ENCODE results near the gene TSACC.

TSACC gene

GRCh38 chr1:156376958-156377919 is 38.9 kb downstream of the TSACC start:
- no peak for DNase-seq

- DNase-seq, result no peak
Measured at GRCh38 chr1:156378557-156378956, 40.2 kb downstream of the TSACC start.

- no peak for DNase-seq
Measured at GRCh38 chr1:156379420-156380165, 41.3 kb downstream of the TSACC start.

DNA sequence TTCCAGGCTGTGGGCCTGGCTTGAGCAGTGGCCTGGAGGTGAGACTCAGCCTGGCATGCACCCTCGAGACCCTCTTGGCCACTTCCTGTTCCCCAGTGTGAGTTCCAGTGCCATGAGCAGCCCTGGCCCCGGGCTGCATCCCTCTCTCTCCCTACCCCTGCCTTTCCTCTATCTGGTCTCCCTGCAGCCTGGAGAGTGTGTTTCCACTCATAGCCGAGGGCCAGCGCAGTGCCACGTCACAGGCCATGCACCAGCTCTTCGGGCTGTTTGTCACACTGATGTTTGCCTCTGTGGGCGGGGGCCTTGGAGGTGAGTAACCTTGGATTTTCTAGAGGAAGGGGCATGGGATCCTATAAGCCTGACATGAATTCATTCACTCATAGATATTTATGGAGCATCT is 44.2 kb downstream of the TSACC start:
- no peak for DNase-seq

- peak; percentile 50 for DNase-seq
Measured at GRCh38 chr1:156383023-156383422, 44.7 kb downstream of the TSACC start.

DNA sequence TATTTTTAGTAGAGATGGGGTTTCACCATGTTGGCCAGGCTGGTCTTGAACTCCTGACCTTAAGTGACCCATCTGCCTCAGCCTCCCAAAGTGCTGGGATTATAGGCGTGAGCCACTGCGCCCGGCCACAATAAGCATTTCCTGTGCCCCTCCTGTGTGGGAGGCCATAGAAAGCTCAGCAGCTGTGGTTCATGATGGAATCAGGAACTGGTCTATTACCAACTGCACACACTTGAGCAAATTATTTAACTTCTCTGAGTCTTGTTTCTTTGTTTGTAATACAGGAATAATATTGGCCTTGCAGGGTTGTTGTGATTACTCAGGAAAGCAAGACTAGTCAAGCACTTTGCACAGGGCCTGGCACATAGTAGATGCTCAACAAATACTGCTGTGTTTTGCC is 45.7 kb downstream of the TSACC start:
- no peak for DNase-seq

GRCh38 chr1:156384658-156385057 is 46.3 kb downstream of the TSACC start:
- no peak for DNase-seq

DNA sequence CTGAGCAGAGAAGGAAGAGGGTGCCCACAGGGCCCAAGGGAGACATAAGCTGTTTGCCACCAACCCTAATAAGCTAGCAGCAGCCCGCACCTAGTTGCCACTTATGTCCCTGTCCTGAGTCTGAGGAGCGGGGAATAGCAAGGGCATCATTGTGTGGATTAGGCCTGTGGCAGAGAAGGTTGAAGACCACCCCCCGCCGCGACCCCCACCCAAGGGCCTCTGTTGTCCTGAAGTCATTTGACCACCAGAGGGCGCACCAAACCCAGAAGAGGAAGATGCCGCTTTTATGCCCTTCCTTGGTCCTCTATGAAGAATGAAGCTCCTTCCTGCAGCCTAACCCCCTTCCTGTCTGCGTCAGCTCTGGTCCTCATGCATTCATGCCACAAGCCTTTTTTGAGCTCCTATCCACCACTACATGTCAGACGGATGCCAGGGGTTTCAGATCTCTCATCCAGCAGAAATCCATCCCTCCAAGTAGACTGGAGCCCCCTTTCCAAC is 47.3 kb downstream of the TSACC start:
- DNase-seq, result peak; percentile 75

DNA sequence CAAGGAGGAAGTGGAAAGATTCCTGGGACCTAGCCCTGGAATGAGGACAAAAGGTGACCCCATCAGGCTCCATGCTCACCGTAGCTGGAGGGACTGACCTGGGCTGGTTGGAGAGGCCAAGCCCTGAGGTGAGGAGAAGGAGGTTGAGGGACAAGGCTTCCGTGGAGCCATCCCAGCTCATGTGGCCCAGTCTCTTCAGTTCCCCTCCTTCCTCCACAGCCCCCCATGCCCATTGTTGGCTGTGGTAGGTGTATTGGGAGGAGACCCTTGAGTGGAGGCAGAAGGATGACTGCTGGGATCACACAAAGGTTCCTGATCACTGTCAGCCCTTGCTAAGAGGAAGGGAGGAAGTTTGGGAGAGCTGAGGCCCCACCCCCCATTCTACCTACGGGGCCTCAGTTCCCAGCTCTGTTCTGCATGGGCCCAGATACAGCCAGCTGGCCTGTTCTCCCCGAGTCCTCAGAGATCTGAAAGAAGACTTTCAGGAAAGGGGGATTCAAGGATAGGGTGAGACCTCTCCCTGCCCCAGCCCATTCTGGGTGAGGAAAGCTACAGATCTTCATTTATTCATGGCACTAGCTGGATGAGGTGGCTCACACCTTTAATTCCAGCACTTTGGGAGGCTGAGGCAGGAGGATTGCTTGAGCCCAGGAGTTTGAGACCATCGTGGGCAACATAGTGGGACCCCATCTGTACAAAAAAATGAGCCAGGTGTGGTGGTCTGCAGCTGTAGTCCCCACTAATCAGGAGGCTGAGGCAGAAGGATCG is 48.0 kb downstream of the TSACC start:
- no peak for DNase-seq

- no peak for DNase-seq
Measured at GRCh38 chr1:156386949-156387869, 48.9 kb downstream of the TSACC start.

- no peak for DNase-seq
Measured at GRCh38 chr1:156387870-156388173, 49.5 kb downstream of the TSACC start.

- DNase-seq, result no peak
Measured at GRCh38 chr1:156388174-156389137, 50.1 kb downstream of the TSACC start.

GRCh38 chr1:156389311-156389710 is 51.0 kb downstream of the TSACC start:
- no peak for DNase-seq

DNA sequence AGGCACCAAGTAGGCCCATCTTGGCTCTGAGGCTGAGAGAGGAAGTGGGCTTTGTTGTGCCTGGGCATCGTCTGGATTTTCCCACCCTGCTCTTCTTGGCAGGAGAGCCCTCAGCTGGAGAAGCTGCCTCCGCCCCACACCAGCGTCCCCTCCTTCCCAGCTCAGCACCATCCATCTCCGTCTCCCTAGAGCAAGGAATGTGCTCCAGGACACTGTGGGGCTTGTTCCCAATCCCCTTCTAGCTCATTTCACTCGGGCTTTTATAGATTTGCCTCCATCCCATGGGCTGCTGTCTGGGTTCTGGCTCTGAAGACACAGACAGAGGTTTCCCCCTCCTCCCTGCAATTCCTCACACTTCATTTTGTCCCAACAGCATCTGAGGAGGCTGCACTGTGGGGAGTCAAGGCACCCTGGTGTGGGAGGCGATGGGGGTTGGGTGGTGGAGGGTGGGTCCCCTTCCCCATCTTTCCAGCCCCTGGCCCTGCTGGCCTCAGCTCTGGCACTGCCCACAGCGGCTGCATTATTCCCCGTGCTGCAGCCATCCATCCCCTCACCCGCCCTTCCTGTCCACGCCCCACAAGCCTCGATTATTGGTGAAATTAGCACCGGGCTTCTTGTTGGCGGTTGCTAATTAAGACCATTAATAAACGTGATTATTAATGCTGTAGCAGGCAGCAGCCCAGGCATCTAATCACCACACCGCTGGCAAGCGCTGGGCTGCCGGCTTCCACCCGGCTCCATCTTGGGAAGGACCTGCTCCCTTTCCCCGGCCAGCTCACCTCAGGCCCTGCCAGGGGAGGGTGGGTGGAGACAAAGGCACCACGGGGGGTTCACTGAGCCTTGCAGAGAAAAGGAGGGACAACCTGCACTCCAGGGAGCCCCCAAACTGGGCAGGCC is 52.4 kb downstream of the TSACC start:
- no peak for DNase-seq

- DNase-seq, result no peak
Measured at GRCh38 chr1:156391366-156391677, 53.0 kb downstream of the TSACC start.

GRCh38 chr1:156391701-156392100 is 53.4 kb downstream of the TSACC start:
- DNase-seq, result no peak

DNA sequence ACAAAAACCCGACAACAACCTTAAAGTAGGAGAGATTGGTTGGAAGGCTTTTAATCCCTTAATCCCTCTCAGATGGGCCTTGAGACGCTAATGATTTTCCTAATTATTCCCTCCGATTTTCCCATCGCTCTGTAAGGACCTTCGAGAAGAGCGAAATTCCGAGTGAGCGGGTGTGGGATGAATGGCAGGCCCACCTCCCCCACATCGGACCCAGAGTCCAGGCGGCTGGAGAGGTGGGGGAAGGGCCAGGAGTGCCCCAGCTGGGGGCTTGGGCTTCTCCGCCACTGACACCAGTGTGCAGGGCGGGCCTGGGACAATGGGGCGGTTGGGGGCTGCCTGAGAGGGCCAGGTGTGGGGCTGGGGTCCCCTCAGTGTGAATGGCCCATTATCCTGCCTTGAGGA is 54.1 kb downstream of the TSACC start:
- DNase-seq, result no peak

- no peak for DNase-seq
Measured at GRCh38 chr1:156393095-156393494, 54.8 kb downstream of the TSACC start.

- no peak for DNase-seq
Measured at GRCh38 chr1:156394082-156394481, 55.8 kb downstream of the TSACC start.
